SK-N-SH (cell line): ENCODE measurements around the gene GJA9.

Experiments used
- EP300 ChIP-seq, 2 experiments: IDR thresholded peaks; 2 replicates each; pipeline versions ENCODE4 v1.4.0 to v1.6.1; 2012; ENCODE audit warnings: borderline replicate concordance in 1 of 2, low read depth in 1 of 2, low read length in 1 of 2
- FOSL2 ChIP-seq: IDR thresholded peaks from 2 replicates; pipeline ENCODE4 v1.4.0; 2012; ENCODE audit warnings: low read depth, mild to moderate bottlenecking, moderate library complexity, borderline replicate concordance
- FOXM1 ChIP-seq: IDR thresholded peaks from 2 replicates; pipeline ENCODE4 v1.4.0; 2012; ENCODE audit warnings: low read depth, mild to moderate bottlenecking
- NFIC ChIP-seq: IDR thresholded peaks from 2 replicates; pipeline ENCODE4 v1.4.0; 2012; ENCODE audit warnings: borderline replicate concordance
- RAD21 ChIP-seq: IDR thresholded peaks from 2 replicates; pipeline ENCODE4 v1.6.1; 2012; ENCODE audit warnings: mild to moderate bottlenecking, low read length
- RFX5 ChIP-seq: IDR thresholded peaks from 2 replicates; pipeline ENCODE4 v1.6.1; 2012; ENCODE audit warnings: mild to moderate bottlenecking, improper control_type of control experiment, low read length
- RXRA ChIP-seq: IDR thresholded peaks from 2 replicates; pipeline ENCODE4 v1.4.0; 2012; ENCODE audit warnings: low read depth, mild to moderate bottlenecking, borderline replicate concordance
- TCF12 ChIP-seq: IDR thresholded peaks from 2 replicates; pipeline ENCODE4 v1.4.0; 2012
- TF ChIP-seq, protein P1 (sequence below): fragments of 200-600 bp; sonication (generic); IDR thresholded peaks from 2 replicates; pipeline ENCODE4 v1.6.1; 2017; ENCODE audit warnings: antibody characterized with exemption, mild to moderate bottlenecking, moderate library complexity
- TF ChIP-seq, protein P2 (sequence below): IDR thresholded peaks from 2 replicates; pipeline ENCODE4 v1.4.0; 2012; ENCODE audit warnings: low read depth
- TF ChIP-seq, protein P3 (sequence below): IDR thresholded peaks from 2 replicates; pipeline ENCODE4 v1.4.0; 2012; ENCODE audit warnings: low read depth, borderline replicate concordance
- TF ChIP-seq, protein P4 (sequence below): IDR thresholded peaks from 2 replicates; pipeline ENCODE4 v1.6.1; 2012; ENCODE audit warnings: mild to moderate bottlenecking, low read depth, low read length, moderate library complexity

DNA sequence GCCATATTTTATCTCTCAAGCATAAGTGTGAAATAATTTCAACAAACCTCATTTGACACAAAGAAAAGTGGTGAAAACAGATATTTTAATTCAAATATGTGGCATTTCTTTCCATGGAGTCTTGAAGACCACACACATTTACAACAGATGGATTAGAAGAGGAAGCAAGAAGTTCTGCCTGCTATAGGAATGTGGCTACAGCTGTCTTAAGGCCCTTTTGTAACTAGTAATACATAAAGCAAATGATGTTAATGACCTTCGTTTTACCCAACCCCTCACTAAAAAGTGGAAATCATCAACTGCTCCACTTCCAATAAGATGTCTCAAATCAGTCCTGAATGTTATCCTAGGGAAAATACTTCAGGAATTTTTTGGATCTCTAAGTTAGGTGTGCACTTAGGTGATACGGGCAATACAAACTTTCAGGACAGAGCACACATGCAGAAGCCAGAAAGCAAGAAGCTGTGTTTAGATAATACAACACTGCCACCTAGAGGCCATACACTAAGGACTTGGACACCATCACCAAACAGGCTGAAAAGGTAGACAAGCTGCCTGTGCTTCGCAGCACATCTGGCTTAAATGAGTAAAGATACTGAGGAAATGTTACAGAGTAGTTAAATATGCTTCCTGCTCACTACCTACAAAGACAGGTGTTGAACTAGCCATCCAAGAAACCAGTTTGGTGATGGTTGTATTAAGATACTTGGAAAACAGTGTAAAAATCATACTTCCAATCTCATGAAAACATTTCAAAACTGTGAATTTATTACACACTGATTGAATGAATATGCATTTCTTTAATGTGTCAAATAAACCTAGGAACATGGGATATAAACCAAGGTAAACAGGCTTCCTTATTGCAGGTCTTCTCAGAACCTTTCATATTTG lies 46.2 kb downstream of the GJA9 start:
- TF ChIP-seq NFIC (no peak), RFX5 (no peak), EP300 (IDR thresholded peaks at IDR 0.05; ENCODE audit: borderline replicate concordance in 1 of 2, low read depth in 1 of 2, low read length in 1 of 2) (no peak), RAD21 (peak; percentile 90), TCF12 (no peak), FOXM1 (no peak), RXRA (no peak), FOSL2 (no peak)
- TF ChIP-seq, protein P1, sequence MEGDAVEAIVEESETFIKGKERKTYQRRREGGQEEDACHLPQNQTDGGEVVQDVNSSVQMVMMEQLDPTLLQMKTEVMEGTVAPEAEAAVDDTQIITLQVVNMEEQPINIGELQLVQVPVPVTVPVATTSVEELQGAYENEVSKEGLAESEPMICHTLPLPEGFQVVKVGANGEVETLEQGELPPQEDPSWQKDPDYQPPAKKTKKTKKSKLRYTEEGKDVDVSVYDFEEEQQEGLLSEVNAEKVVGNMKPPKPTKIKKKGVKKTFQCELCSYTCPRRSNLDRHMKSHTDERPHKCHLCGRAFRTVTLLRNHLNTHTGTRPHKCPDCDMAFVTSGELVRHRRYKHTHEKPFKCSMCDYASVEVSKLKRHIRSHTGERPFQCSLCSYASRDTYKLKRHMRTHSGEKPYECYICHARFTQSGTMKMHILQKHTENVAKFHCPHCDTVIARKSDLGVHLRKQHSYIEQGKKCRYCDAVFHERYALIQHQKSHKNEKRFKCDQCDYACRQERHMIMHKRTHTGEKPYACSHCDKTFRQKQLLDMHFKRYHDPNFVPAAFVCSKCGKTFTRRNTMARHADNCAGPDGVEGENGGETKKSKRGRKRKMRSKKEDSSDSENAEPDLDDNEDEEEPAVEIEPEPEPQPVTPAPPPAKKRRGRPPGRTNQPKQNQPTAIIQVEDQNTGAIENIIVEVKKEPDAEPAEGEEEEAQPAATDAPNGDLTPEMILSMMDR = peak; percentile 81
- TF ChIP-seq, protein P2, sequence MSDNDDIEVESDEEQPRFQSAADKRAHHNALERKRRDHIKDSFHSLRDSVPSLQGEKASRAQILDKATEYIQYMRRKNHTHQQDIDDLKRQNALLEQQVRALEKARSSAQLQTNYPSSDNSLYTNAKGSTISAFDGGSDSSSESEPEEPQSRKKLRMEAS = no peak
- TF ChIP-seq, protein P3, sequence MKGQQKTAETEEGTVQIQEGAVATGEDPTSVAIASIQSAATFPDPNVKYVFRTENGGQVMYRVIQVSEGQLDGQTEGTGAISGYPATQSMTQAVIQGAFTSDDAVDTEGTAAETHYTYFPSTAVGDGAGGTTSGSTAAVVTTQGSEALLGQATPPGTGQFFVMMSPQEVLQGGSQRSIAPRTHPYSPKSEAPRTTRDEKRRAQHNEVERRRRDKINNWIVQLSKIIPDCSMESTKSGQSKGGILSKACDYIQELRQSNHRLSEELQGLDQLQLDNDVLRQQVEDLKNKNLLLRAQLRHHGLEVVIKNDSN = no peak
- TF ChIP-seq, protein P4, sequence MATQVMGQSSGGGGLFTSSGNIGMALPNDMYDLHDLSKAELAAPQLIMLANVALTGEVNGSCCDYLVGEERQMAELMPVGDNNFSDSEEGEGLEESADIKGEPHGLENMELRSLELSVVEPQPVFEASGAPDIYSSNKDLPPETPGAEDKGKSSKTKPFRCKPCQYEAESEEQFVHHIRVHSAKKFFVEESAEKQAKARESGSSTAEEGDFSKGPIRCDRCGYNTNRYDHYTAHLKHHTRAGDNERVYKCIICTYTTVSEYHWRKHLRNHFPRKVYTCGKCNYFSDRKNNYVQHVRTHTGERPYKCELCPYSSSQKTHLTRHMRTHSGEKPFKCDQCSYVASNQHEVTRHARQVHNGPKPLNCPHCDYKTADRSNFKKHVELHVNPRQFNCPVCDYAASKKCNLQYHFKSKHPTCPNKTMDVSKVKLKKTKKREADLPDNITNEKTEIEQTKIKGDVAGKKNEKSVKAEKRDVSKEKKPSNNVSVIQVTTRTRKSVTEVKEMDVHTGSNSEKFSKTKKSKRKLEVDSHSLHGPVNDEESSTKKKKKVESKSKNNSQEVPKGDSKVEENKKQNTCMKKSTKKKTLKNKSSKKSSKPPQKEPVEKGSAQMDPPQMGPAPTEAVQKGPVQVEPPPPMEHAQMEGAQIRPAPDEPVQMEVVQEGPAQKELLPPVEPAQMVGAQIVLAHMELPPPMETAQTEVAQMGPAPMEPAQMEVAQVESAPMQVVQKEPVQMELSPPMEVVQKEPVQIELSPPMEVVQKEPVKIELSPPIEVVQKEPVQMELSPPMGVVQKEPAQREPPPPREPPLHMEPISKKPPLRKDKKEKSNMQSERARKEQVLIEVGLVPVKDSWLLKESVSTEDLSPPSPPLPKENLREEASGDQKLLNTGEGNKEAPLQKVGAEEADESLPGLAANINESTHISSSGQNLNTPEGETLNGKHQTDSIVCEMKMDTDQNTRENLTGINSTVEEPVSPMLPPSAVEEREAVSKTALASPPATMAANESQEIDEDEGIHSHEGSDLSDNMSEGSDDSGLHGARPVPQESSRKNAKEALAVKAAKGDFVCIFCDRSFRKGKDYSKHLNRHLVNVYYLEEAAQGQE = no peak
